Heart left ventricle (tissue), 16 donors: ENCODE data around the gene RFFL. TPM values are rescaled to one million over a fixed set of nuclear protein-coding genes. Genes with fewer than 3 reads are reported as not detected.

Experiments used
- ATAC-seq, 4 donors: fragments of 200-7000 bp; cut with Tn5 transposase; one replicate each; pipeline ENCODE4 v1.9.1; 2020 to 2022; ENCODE audit warnings: moderate library complexity in 4 of 4, mild to moderate bottlenecking in 3 of 4, moderate number of reproducible peaks in 1 of 4
- DNase-seq, 5 donors: peaks; one replicate each; pipeline ENCODE4 v3.0.0-alpha.2; 2020
- H3K27ac ChIP-seq, 12 donors: fragments of 200-600 bp; sonication (generic) in 4 of 12; one replicate each; pipeline versions ENCODE4 v1.5.0 to v1.8.0; 2016 to 2022; ENCODE audit warnings: mild to moderate bottlenecking in 2 of 12
- H3K27me3 ChIP-seq, 9 donors: fragments of 200-600 bp; sonication (generic) in 2 of 9; one replicate each; pipeline versions ENCODE4 v1.5.1 to v1.8.0; 2016 to 2022; ENCODE audit warnings: mild to moderate bottlenecking in 3 of 9
- H3K36me3 ChIP-seq, 9 donors: fragments of 200-600 bp; sonication (generic) in 2 of 9; one replicate each; pipeline versions ENCODE4 v1.5.0 to v1.8.0; 2018 to 2022; ENCODE audit warnings: mild to moderate bottlenecking in 2 of 9
- H3K4me1 ChIP-seq, 12 donors: fragments of 200-600 bp; sonication (generic) in 4 of 12; one replicate each; pipeline versions ENCODE4 v1.5.0 to v1.8.0; 2016 to 2022; ENCODE audit warnings: mild to moderate bottlenecking in 3 of 12
- H3K4me3 ChIP-seq, 12 donors: fragments of 200-600 bp; sonication (generic) in 4 of 12; one replicate each; pipeline versions ENCODE4 v1.5.0 to v1.8.0; 2017 to 2022; ENCODE audit warnings: mild to moderate bottlenecking in 9 of 12, moderate library complexity in 4 of 12
- H3K9me3 ChIP-seq, 12 donors: fragments of 200-600 bp; sonication (generic) in 4 of 12; one replicate each; pipeline versions ENCODE4 v1.5.0 to v1.8.0; 2016 to 2022; ENCODE audit warnings: mild to moderate bottlenecking in 1 of 12
- POLR2A ChIP-seq, 2 donors: fragments of 450-650 bp; IDR thresholded peaks; one replicate each; pipeline ENCODE4 v1.6.1; 2017; ENCODE audit warnings: antibody characterized with exemption in 2 of 2, mild to moderate bottlenecking in 2 of 2, moderate library complexity in 2 of 2
- WGBS, 4 donors: extraction: QIAGEN DNeasy Blood & Tissue Kit in 2 of 4; methylation state at CpG; one replicate each; pipeline versions ENCODE4 v1.1.5 to v1.1.7; 2013 to 2018; 5-methylcytosine and 5-hydroxymethylcytosine counted together
- intact Hi-C, 10 donors: fragments of 100-400 bp; cut with DNase I; formaldehyde crosslinking; loops; one replicate each; pipeline versions ENCODE4 v1.11.1 to v1.14.2; 2022
- polyA plus RNA-seq, 2 donors: library from polyadenylated mRNA; stranded (reverse); fragments of 200-250 nt; gene quantifications; one replicate each; pipeline ENCODE4 v1.2.3, GENCODE V29; 2013
- total RNA-seq, 9 donors: library from RNA; depleted of rRNA in 2 of 9; stranded (reverse); fragments of >200 nt in 2 of 9; fragmentation: NEBNext Ultra II Directional in 3 of 9; extraction: Animal tissue kit (Norgen Biotek cat#: 25700) in 3 of 9; gene quantifications; one replicate each; pipeline versions ENCODE4 v1.1.0 to v1.2.4, GENCODE V29; 2016 to 2023
- TF ChIP-seq, protein P1 (sequence below), 12 donors: fragments of 200-600 bp; sonication (generic) in 4 of 12; IDR thresholded peaks; one replicate each; pipeline versions ENCODE4 v1.5.0 to v1.8.0; 2018 to 2022; ENCODE audit warnings: antibody characterized with exemption in 12 of 12, mild to moderate bottlenecking in 5 of 12
- donor health status: ischemic (EF 13 %, LVEDD 7.1; RV severe dilation, severe dysfunction).
- donor health status: healthy with polysubstance abuse.
- donor health status: DM: no; HTN: yes; CAD: no.
- donor health status: DM: no; HTN: no; CAD: no.
- donor health status: ischemic (EF 25% LVEDD 6.9; RV normal size, moderate dysfunction).
- donor health status: ischemic (EF 25% LVEDD 5.7; RV mildly dilated, moderate dysfunction).
- donor health status: healthy.
- donor health status: DM: yes; HTN: yes; CAD: no.
- donor health status: ischemic (EF 35%, LVEDD 5.7; RV mildly dilated, moderate dysfunction).
- donor health status: nonischemic (EF 11% LVEDD 7.7; RV severe dilation, severe dysfunction).
- donor health status: DM: yes; HTN: yes; CAD: no.
- donor health status: PGD.
- donor health status: ischemic (EF 29% LVEDD 5.4; RV normal size, mild dysfunction).
- donor health status: nonischemic (EF 23%, LVEDD 6.1; RV moderate dilation, normal function).

Gene RFFL
- total and polyA plus RNA-seq, 11 donors: 2.6 to 21.6 (median 13.0) TPM

DNA sequence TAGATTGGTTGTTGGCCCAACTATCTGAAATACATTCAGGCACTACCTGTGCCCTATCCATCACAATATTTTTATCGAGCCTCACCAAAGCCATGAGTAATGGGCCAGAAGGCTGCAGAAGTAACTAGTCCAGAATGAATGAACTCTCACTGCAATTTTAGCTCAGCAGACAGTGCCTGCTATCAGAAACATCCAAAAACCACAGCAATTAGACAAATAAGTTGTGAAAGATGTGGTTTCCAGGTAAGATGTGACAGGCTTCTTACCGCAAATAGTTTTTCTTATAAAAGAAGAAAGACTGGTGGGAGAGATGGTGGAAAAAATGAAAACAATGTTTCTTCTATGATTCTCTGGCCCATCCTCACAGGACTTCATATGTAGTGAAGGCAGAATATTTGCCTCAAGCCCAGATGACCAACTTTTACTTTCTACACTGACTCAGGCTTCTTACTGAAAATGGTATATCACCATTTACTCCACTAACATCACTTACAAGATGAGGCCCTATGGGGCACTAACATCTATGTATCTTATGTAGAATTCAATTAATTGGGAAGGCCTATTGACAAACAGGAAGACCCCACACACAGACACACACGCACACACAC is 9.8 kb upstream of the RFFL start:
- H3K27ac ChIP-seq: peak overlapping the region in 1 of 12 donors; percentile 6
- H3K4me3 ChIP-seq: no peak overlapping the region
- no peak for TF ChIP-seq POLR2A (IDR thresholded peaks at IDR 0.05)
- TF ChIP-seq, protein P1, sequence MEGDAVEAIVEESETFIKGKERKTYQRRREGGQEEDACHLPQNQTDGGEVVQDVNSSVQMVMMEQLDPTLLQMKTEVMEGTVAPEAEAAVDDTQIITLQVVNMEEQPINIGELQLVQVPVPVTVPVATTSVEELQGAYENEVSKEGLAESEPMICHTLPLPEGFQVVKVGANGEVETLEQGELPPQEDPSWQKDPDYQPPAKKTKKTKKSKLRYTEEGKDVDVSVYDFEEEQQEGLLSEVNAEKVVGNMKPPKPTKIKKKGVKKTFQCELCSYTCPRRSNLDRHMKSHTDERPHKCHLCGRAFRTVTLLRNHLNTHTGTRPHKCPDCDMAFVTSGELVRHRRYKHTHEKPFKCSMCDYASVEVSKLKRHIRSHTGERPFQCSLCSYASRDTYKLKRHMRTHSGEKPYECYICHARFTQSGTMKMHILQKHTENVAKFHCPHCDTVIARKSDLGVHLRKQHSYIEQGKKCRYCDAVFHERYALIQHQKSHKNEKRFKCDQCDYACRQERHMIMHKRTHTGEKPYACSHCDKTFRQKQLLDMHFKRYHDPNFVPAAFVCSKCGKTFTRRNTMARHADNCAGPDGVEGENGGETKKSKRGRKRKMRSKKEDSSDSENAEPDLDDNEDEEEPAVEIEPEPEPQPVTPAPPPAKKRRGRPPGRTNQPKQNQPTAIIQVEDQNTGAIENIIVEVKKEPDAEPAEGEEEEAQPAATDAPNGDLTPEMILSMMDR (IDR thresholded peaks at IDR 0.05): no peak
- DNase-seq (no peak), ATAC-seq (no peak)
- no peaks in the 10 kb centered on the region for H3K9me3 ChIP-seq
- peaks cover 0 to 48% (median 0%) of the 10 kb centered on the region in 12 donors for H3K4me1 ChIP-seq
- H3K27me3 ChIP-seq: no peaks in the 10 kb centered on the region
- peaks cover 0 to 8% (median 0%) of the 10 kb centered on the region in 9 donors for H3K36me3 ChIP-seq
- 89 to 93% (median 93%) methylated on average over 3 of the region's 3 CpGs for WGBS, 4 donors
- intact Hi-C loops: loop anchor here in 1 of 10 donors (5.0 kb wide), 1 partner anchor 46 kb away; no protein-coding TSS in a partner anchor

DNA sequence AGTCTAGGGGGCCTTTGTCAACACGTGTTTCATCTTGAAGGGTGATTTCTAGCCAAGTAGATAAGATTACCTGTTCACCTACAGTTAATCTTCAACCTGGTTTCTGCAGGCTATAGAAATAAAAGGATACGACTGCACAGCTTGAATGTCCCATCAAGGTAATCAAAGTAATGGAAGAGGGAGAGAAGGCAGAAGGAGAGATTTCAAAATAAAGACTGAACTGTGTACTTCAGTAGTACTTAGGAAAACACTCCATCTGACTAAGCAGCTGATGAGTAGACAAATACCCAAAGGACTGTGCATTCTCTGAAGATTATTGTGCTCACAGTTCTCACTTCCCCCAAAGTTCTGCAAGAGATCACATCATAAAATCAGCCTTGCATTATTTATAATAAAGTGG is 5.8 kb upstream of the RFFL start:
- Histone ChIP-seq H3K27me3 (no peaks in the 10 kb centered on the region), H3K36me3 (peaks cover 0 to 8% (median 0%) of the 10 kb centered on the region in 9 donors), H3K9me3 (no peaks in the 10 kb centered on the region), H3K4me1 (peaks cover 0 to 47% (median 2%) of the 10 kb centered on the region in 12 donors), H3K4me3 (no peak overlapping the region), H3K27ac (no peak overlapping the region)
- intact Hi-C loops: loop anchor here in 1 of 10 donors (10.0 kb wide), 1 partner anchor 75 kb away; no protein-coding TSS in a partner anchor
- DNase-seq (no peak), ATAC-seq (no peak)
- no peak for TF ChIP-seq POLR2A (IDR thresholded peaks at IDR 0.05)
- TF ChIP-seq, protein P1 (IDR thresholded peaks at IDR 0.05): no peak
- 68 to 81% (median 74%) methylated on average over 2 of the region's 2 CpGs for WGBS, 4 donors

DNA sequence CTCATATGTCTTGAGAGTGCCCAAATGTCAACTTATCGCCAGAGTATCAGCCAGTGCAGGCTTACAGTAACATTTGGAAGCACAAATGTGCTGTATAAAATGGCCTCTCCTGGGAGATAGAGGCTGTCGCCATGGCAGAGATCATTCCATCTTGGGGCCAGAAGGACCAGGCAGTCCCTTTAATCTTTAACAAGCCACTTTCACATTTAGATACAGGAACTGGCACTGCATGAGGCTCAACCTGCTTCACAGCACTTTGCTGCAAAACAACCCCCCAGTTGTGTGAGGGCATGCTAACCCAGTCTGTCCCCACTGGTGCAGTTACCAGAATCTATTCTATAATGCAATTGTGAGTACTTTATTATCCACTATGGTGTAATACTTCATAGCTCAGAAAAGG is 4.7 kb upstream of the RFFL start:
- WGBS, 4 donors: 82 to 95% (median 91%) methylated on average over 2 of the region's 2 CpGs
- Histone ChIP-seq H3K27me3 (no peaks in the 10 kb centered on the region), H3K36me3 (peaks cover 0 to 8% (median 0%) of the 10 kb centered on the region in 9 donors), H3K4me1 (peaks cover 0 to 47% (median 9%) of the 10 kb centered on the region in 12 donors), H3K4me3 (no peak overlapping the region), H3K9me3 (no peaks in the 10 kb centered on the region), H3K27ac (no peak overlapping the region)
- intact Hi-C loops: loop anchor here in 1 of 10 donors (10.0 kb wide), 1 partner anchor 73 kb away; no protein-coding TSS in a partner anchor
- TF ChIP-seq, protein P1 (IDR thresholded peaks at IDR 0.05): no peak
- TF ChIP-seq POLR2A (IDR thresholded peaks at IDR 0.05): no peak
- DNase-seq (no peak), ATAC-seq (no peak)

DNA sequence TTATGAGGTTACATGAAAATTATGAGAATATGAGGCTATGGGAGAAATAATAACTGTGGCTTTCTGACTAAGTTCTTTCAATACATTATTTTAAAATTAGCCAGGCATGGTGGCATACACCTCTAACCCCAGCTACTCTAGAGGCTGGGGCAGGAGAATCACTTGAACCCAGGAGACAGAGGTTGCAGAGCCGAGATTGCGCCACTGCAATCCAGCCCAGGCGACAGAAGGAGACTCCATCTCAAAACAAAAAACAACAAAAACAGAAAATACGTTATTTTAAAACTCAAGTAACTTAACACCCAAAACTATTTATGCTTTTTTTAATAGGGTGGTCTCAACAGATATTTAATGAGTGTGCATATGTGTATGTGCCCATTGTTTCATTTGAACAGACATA is 2.4 kb upstream of the RFFL start:
- H3K4me1 ChIP-seq: peaks cover 0 to 41% (median 10%) of the 10 kb centered on the region in 12 donors
- no peaks in the 10 kb centered on the region for H3K27me3 ChIP-seq
- no peak overlapping the region for H3K4me3 ChIP-seq
- no peaks in the 10 kb centered on the region for H3K9me3 ChIP-seq
- intact Hi-C loops: loop anchor here in 1 of 10 donors (10.0 kb wide), 1 partner anchor 71 kb away; no protein-coding TSS in a partner anchor
- no peak for TF ChIP-seq POLR2A (IDR thresholded peaks at IDR 0.05)
- TF ChIP-seq, protein P1 (IDR thresholded peaks at IDR 0.05): no peak
- no peak overlapping the region for H3K27ac ChIP-seq
- DNase-seq (no peak), ATAC-seq (no peak)
- 93 to 98% (median 97%) methylated on average over 4 of the region's 4 CpGs for WGBS, 4 donors
- peaks cover 0 to 3% (median 0%) of the 10 kb centered on the region in 9 donors for H3K36me3 ChIP-seq
